Ishikawa (cell line): Measurements from ENCODE around the gene CALN1.

ENCODE experiments used
- CEBPB ChIP-seq: IDR thresholded peaks from 2 replicates; pipeline ENCODE4 v1.6.1; 2012
- CREB1 ChIP-seq: IDR thresholded peaks from 2 replicates; pipeline ENCODE4 v1.6.1; 2012; ENCODE audit warnings: low read depth
- EP300 ChIP-seq: IDR thresholded peaks from 2 replicates; pipeline ENCODE4 v1.6.1; 2012; ENCODE audit warnings: borderline replicate concordance
- FOXM1 ChIP-seq: IDR thresholded peaks from 2 replicates; pipeline ENCODE4 v1.6.1; 2012; ENCODE audit warnings: low read depth, borderline replicate concordance
- MAX ChIP-seq: IDR thresholded peaks from 2 replicates; pipeline ENCODE4 v1.6.1; 2012
- NFIC ChIP-seq: IDR thresholded peaks from 2 replicates; pipeline ENCODE4 v1.6.1; 2012
- RAD21 ChIP-seq: IDR thresholded peaks from 2 replicates; pipeline ENCODE4 v1.6.1; 2012; ENCODE audit warnings: low read depth
- REST ChIP-seq: IDR thresholded peaks from 2 replicates; pipeline ENCODE4 v1.6.1; 2012; ENCODE audit warnings: low read depth, mild to moderate bottlenecking
- TAF1 ChIP-seq: IDR thresholded peaks from 2 replicates; pipeline ENCODE4 v1.6.1; 2012; ENCODE audit warnings: low read depth, mild to moderate bottlenecking
- TCF12 ChIP-seq: IDR thresholded peaks from 2 replicates; pipeline ENCODE4 v1.6.1; 2012; ENCODE audit warnings: low read depth
- TEAD4 ChIP-seq: IDR thresholded peaks from 2 replicates; pipeline ENCODE4 v1.6.1; 2012
- USF1 ChIP-seq: IDR thresholded peaks from 2 replicates; pipeline ENCODE4 v1.6.1; 2012
- YY1 ChIP-seq: IDR thresholded peaks from 2 replicates; pipeline ENCODE4 v1.6.1; 2012; ENCODE audit warnings: low read depth
- ZBTB7A ChIP-seq: IDR thresholded peaks from 2 replicates; pipeline ENCODE4 v1.6.1; 2012; ENCODE audit warnings: low read depth

- TF ChIP-seq TEAD4 (no peak), REST (no peak), ZBTB7A (no peak), EP300 (no peak), MAX (no peak), YY1 (no peak), TAF1 (no peak), USF1 (no peak), TCF12 (no peak), CREB1 (no peak), NFIC (no peak), CEBPB (no peak), RAD21 (no peak), FOXM1 (no peak)
Observed at GRCh38 chr7:72213769-72214168, 198.4 kb downstream of the CALN1 start.
